Heart left ventricle (tissue), 13 donors: ENCODE measurements around the gene DMKN.
"Not testable (repeated sequence)": the region's sequence is repeated elsewhere in the genome, so short reads cannot be mapped to it uniquely, and the experiment has no call there.

Experiments used
- POLR2A ChIP-seq, 2 donors: fragments of 450-650 bp; IDR thresholded peaks; one replicate each; pipeline ENCODE4 v1.6.1; 2017; ENCODE audit warnings: antibody characterized with exemption in 2 of 2, mild to moderate bottlenecking in 2 of 2, moderate library complexity in 2 of 2
- TF ChIP-seq, protein P1 (sequence below), 12 donors: fragments of 200-600 bp; sonication (generic) in 4 of 12; IDR thresholded peaks; one replicate each; pipeline versions ENCODE4 v1.5.0 to v1.8.0; 2018 to 2022; ENCODE audit warnings: antibody characterized with exemption in 12 of 12, mild to moderate bottlenecking in 5 of 12
- donor health status: ischemic (EF 13 %, LVEDD 7.1; RV severe dilation, severe dysfunction).
- donor health status: DM: no; HTN: yes; CAD: no.
- donor health status: DM: no; HTN: no; CAD: no.
- donor health status: ischemic (EF 25% LVEDD 6.9; RV normal size, moderate dysfunction).
- donor health status: ischemic (EF 25% LVEDD 5.7; RV mildly dilated, moderate dysfunction).
- donor health status: ischemic (EF 35%, LVEDD 5.7; RV mildly dilated, moderate dysfunction).
- donor health status: nonischemic (EF 11% LVEDD 7.7; RV severe dilation, severe dysfunction).
- donor health status: DM: yes; HTN: yes; CAD: no.
- donor health status: PGD.
- donor health status: ischemic (EF 29% LVEDD 5.4; RV normal size, mild dysfunction).
- donor health status: nonischemic (EF 23%, LVEDD 6.1; RV moderate dilation, normal function).

DNA sequence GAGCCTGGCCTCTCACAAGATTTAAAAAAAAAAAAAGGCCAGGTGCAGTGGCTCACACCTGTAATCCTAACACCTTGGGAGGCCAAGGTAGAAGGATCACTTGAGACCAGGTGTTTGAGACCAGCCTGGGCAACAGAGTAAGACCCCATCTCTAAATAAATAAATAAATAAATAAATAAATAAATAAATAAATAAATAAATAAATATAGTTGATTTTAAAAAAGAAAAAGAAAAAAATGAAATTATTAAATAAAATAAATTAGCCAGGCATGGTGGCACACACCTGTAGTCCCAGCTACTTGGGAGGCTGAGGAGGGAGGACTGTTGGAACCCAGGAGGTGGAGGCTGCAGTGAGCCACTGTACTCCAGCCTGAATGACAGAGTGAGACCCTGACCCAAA, 51.7 kb downstream of the DMKN start:
- TF ChIP-seq, protein P1, sequence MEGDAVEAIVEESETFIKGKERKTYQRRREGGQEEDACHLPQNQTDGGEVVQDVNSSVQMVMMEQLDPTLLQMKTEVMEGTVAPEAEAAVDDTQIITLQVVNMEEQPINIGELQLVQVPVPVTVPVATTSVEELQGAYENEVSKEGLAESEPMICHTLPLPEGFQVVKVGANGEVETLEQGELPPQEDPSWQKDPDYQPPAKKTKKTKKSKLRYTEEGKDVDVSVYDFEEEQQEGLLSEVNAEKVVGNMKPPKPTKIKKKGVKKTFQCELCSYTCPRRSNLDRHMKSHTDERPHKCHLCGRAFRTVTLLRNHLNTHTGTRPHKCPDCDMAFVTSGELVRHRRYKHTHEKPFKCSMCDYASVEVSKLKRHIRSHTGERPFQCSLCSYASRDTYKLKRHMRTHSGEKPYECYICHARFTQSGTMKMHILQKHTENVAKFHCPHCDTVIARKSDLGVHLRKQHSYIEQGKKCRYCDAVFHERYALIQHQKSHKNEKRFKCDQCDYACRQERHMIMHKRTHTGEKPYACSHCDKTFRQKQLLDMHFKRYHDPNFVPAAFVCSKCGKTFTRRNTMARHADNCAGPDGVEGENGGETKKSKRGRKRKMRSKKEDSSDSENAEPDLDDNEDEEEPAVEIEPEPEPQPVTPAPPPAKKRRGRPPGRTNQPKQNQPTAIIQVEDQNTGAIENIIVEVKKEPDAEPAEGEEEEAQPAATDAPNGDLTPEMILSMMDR (IDR thresholded peaks at IDR 0.05): not testable (repeated sequence)
- TF ChIP-seq POLR2A (IDR thresholded peaks at IDR 0.05): not testable (repeated sequence)
